ENCODE measurements around the gene PDCD1LG2.

Gene PDCD1LG2

GRCh38 chr9:5514617-5515260, 4.4 kb downstream of the PDCD1LG2 start:
- Histone ChIP-seq H3K9me2 (replicated peaks; ENCODE audit: insufficient read depth, low read length) (no peaks in the 10 kb centered on the region), H3K27ac (ENCODE audit: low read length) (no peak overlapping the region), H3K27me3 (replicated peaks; ENCODE audit: insufficient read depth, low read length) (no peaks in the 10 kb centered on the region), H2AFZ (ENCODE audit: low read length) (no peak overlapping the region), H3K4me1 (ENCODE audit: low read length) (peaks cover 6% of the 10 kb centered on the region), H3K79me2 (ENCODE audit: low read length) (no peaks in the 10 kb centered on the region), H3K9me3 (replicated peaks; ENCODE audit: insufficient read depth, low read length) (no peaks in the 10 kb centered on the region), H3F3A (ENCODE audit: insufficient read depth, low read length) (peaks cover 9% of the 10 kb centered on the region), H3K9ac (ENCODE audit: low read length) (no peak overlapping the region), H3K4me2 (ENCODE audit: low read depth, low read length) (no peak overlapping the region), H3K4me3 (ENCODE audit: low read length) (no peak overlapping the region), H3K36me3 (replicated peaks; ENCODE audit: insufficient read depth, low read length) (no peaks in the 10 kb centered on the region), H4K20me1 (ENCODE audit: insufficient read depth, low read length) (no peaks in the 10 kb centered on the region)
- TF ChIP-seq EZH2phosphoT487 (IDR thresholded peaks at IDR 0.05; ENCODE audit: low read length) (no peak), EZH2 (optimal IDR thresholded peaks at IDR 0.05; ENCODE audit: low read depth, low read length) (no peak), CTCF (IDR thresholded peaks at IDR 0.05; ENCODE audit: low read length) (no peak)
- DNase-seq = no peak

GRCh38 chr9:5515261-5515650, 4.9 kb downstream of the PDCD1LG2 start:
- DNase-seq = no peak
- Histone ChIP-seq H3K9me2 (replicated peaks; ENCODE audit: insufficient read depth, low read length) (no peaks in the 10 kb centered on the region), H2AFZ (ENCODE audit: low read length) (no peak overlapping the region), H3K4me2 (ENCODE audit: low read depth, low read length) (no peak overlapping the region), H3K9ac (ENCODE audit: low read length) (no peak overlapping the region), H3K9me3 (replicated peaks; ENCODE audit: insufficient read depth, low read length) (no peaks in the 10 kb centered on the region), H3K27me3 (replicated peaks; ENCODE audit: insufficient read depth, low read length) (no peaks in the 10 kb centered on the region), H3K27ac (ENCODE audit: low read length) (no peak overlapping the region), H3K79me2 (ENCODE audit: low read length) (no peaks in the 10 kb centered on the region), H4K20me1 (ENCODE audit: insufficient read depth, low read length) (no peaks in the 10 kb centered on the region), H3K4me3 (ENCODE audit: low read length) (no peak overlapping the region), H3K4me1 (ENCODE audit: low read length) (peaks cover 4% of the 10 kb centered on the region; the same call in 1 of the 2 replicates), H3F3A (ENCODE audit: insufficient read depth, low read length) (peaks cover 7% of the 10 kb centered on the region), H3K36me3 (replicated peaks; ENCODE audit: insufficient read depth, low read length) (no peaks in the 10 kb centered on the region)
- TF ChIP-seq CTCF (IDR thresholded peaks at IDR 0.05; ENCODE audit: low read length) (no peak), EZH2phosphoT487 (IDR thresholded peaks at IDR 0.05; ENCODE audit: low read length) (no peak), EZH2 (optimal IDR thresholded peaks at IDR 0.05; ENCODE audit: low read depth, low read length) (no peak)

GRCh38 chr9:5516453-5517220, 6.3 kb downstream of the PDCD1LG2 start:
- Histone ChIP-seq H4K20me1 (ENCODE audit: insufficient read depth, low read length) (no peaks in the 10 kb centered on the region), H3K9me2 (replicated peaks; ENCODE audit: insufficient read depth, low read length) (no peaks in the 10 kb centered on the region), H3K27me3 (replicated peaks; ENCODE audit: insufficient read depth, low read length) (no peaks in the 10 kb centered on the region), H3K4me2 (ENCODE audit: low read depth, low read length) (no peak overlapping the region), H3K4me1 (ENCODE audit: low read length) (no peaks in the 10 kb centered on the region), H3F3A (ENCODE audit: insufficient read depth, low read length) (no peaks in the 10 kb centered on the region), H3K9ac (ENCODE audit: low read length) (no peak overlapping the region), H3K4me3 (ENCODE audit: low read length) (no peak overlapping the region), H3K36me3 (replicated peaks; ENCODE audit: insufficient read depth, low read length) (no peaks in the 10 kb centered on the region), H3K27ac (ENCODE audit: low read length) (no peak overlapping the region), H3K79me2 (ENCODE audit: low read length) (no peaks in the 10 kb centered on the region), H3K9me3 (replicated peaks; ENCODE audit: insufficient read depth, low read length) (no peaks in the 10 kb centered on the region), H2AFZ (ENCODE audit: low read length) (no peak overlapping the region)
- DNase-seq = no peak
- TF ChIP-seq CTCF (IDR thresholded peaks at IDR 0.05; ENCODE audit: low read length) = no peak
- TF ChIP-seq EZH2 (optimal IDR thresholded peaks at IDR 0.05; ENCODE audit: low read depth, low read length) = no peak
- TF ChIP-seq EZH2phosphoT487 (IDR thresholded peaks at IDR 0.05; ENCODE audit: low read length) = no peak
